Mucosa of rectum (tissue), 2 donors: ENCODE data around the gene UMODL1.

ENCODE experiments used
- H3K27ac ChIP-seq, 2 donors: one replicate each; pipeline ENCODE4 v1.7.0; 2013; ENCODE audit warnings: inconsistent platforms in 2 of 2, low read depth in 2 of 2, low read length in 2 of 2
- H3K27me3 ChIP-seq, 2 donors: one replicate each; pipeline ENCODE4 v1.7.0; 2013; ENCODE audit warnings: low read length in 2 of 2; ENCODE audit not compliant: control insufficient read depth in 2 of 2, insufficient read depth in 2 of 2
- H3K36me3 ChIP-seq, 2 donors: one replicate each; pipeline ENCODE4 v1.7.0; 2013; ENCODE audit warnings: low read length in 2 of 2; ENCODE audit not compliant: control insufficient read depth in 2 of 2, insufficient read depth in 2 of 2
- H3K4me1 ChIP-seq, 2 donors: one replicate each; pipeline ENCODE4 v1.7.0; 2013; ENCODE audit warnings: low read length in 2 of 2, mild to moderate bottlenecking in 1 of 2; ENCODE audit not compliant: control insufficient read depth in 2 of 2, insufficient read depth in 2 of 2
- H3K4me3 ChIP-seq, 2 donors: one replicate each; pipeline ENCODE4 v1.7.0; 2013; ENCODE audit warnings: low read length in 2 of 2
- H3K9ac ChIP-seq, 2 donors: one replicate each; pipeline ENCODE4 v1.7.0; 2013; ENCODE audit warnings: low read length in 2 of 2, low read depth in 1 of 2, mild to moderate bottlenecking in 1 of 2
- H3K9me3 ChIP-seq, 2 donors: one replicate each; pipeline ENCODE4 v1.7.0; 2013; ENCODE audit warnings: low read length in 2 of 2; ENCODE audit not compliant: control insufficient read depth in 2 of 2
- donor health status: healthy.
- donor health status: Normal muscosa, but diverticular disease.

Gene UMODL1

DNA sequence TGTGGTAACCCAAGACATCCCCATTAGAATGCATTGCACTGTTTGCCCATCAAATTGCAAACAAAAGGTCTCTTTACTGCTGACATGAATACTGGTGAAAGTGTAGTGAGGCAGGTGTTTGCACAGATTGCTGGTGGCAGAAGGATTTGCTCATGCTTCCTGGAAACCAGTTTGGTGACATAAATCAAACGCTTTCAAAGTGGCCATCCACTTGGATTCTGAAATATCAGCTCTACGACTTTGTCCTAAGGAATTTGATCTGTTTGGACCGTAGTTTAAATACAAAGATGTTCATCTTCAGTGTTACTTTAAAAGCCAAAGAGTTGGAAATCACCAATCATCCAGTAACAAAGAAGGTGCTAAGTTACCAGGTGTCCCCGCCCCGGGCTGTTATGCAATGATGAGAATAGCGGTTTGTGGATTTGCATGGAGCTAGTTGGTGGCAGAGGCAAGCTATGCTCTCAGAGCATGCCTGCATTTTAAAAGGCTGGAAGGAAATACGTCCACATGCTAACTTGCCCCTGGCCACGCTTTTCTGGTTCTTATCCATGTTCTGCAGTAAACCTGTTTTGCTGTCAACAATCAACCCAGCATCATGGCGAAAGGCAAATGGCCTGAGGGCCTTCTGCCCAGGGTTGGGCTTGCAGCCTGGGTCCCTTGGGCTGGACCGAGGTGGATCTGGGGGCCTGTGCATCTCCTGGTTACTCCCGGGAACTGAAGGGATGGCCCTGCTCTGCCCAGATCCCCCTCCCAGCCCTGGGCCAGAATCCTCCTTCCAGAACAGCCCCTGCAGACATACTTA is 49.2 kb downstream of the UMODL1 start:
- no peak overlapping the region for H3K9ac ChIP-seq
- H3K36me3 ChIP-seq: no peaks in the 10 kb centered on the region
- H3K4me1 ChIP-seq: peaks cover 10 to 17% of the 10 kb centered on the region in 2 donors
- peaks cover 8 to 10% of the 10 kb centered on the region in 2 donors for H3K27me3 ChIP-seq
- no peak overlapping the region for H3K4me3 ChIP-seq
- H3K9me3 ChIP-seq: no peaks in the 10 kb centered on the region
- H3K27ac ChIP-seq: no peak overlapping the region

DNA sequence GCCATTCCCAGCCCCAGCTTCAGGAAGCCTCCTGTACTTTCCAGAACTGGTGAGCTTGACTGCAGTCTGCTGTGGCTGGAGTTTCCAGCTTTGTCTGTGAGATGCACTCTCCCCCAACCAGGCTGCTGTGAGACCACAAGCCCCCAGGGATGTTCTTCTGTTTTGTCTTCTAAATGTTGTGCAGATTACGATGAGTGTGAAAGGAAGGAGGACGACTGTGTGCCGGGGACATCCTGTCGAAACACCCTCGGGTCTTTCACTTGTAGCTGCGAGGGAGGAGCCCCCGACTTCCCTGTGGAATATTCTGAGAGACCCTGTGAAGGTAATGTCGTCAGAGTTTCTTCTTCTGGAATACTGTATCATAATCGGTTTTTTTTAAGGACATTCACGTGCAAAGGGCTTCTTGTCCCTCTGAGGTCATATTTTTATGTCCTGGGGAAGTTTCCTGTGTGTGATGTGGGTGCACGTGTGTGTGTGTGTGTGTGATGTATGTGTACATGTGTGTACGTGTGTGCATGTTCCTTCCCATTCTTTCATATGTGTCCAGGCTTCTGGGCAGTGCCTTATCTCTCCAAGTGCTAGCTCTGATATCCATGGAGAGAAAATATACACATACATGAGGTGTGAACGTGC is 49.9 kb downstream of the UMODL1 start:
- Histone ChIP-seq H3K27ac (no peak overlapping the region), H3K4me3 (no peak overlapping the region), H3K9ac (no peak overlapping the region), H3K9me3 (no peaks in the 10 kb centered on the region), H3K4me1 (peaks cover 10 to 17% of the 10 kb centered on the region in 2 donors), H3K27me3 (peaks cover 8 to 10% of the 10 kb centered on the region in 2 donors), H3K36me3 (no peaks in the 10 kb centered on the region)

GRCh38 chr21:42121794-42122193 is 50.7 kb downstream of the UMODL1 start:
- Histone ChIP-seq H3K27me3 (peaks cover 8 to 10% of the 10 kb centered on the region in 2 donors), H3K4me1 (peaks cover 10 to 17% of the 10 kb centered on the region in 2 donors), H3K9ac (no peak overlapping the region), H3K27ac (no peak overlapping the region), H3K9me3 (no peaks in the 10 kb centered on the region), H3K36me3 (no peaks in the 10 kb centered on the region), H3K4me3 (no peak overlapping the region)

DNA sequence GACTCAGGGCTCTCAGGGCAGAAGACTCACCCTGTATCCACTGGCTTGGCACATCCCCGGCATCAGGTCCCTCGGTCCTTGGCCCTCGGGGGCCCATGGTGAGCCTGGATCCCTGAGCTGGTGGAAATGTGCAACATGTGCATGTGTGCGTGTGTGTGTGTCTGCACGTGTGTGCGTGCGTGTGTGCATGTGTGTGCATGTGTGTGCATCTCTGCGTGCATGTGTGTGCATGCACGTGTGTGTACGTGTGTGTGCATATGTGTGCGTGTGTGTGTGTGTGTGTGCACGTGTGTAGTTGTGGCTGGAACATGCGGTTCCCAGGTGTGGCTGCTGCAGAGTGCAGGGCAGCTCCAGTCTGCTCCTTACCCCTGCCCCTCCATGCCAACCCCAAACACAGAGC is 51.3 kb downstream of the UMODL1 start:
- Histone ChIP-seq H3K9ac (no peak overlapping the region), H3K4me1 (peaks cover 5 to 12% of the 10 kb centered on the region in 2 donors), H3K27ac (no peak overlapping the region), H3K9me3 (no peaks in the 10 kb centered on the region), H3K4me3 (no peak overlapping the region), H3K27me3 (peaks cover 8 to 10% of the 10 kb centered on the region in 2 donors), H3K36me3 (no peaks in the 10 kb centered on the region)

DNA sequence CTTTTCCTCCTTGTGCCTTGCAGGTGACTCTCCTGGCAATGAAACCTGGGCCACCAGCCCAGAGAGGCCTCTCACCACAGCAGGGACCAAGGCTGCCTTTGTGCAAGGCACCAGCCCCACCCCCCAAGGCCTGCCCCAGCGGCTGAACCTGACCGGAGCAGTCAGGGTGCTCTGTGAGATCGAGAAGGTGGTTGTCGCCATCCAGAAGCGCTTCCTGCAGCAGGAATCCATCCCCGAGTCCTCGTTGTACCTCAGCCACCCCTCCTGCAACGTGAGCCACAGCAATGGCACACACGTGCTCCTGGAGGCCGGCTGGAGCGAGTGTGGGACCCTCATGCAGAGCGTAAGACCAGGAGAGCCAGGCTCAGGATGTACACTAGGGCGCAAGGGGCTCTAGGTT is 51.7 kb downstream of the UMODL1 start:
- no peaks in the 10 kb centered on the region for H3K36me3 ChIP-seq
- peaks cover 8 to 10% of the 10 kb centered on the region in 2 donors for H3K27me3 ChIP-seq
- H3K4me1 ChIP-seq: peaks cover 4 to 12% of the 10 kb centered on the region in 2 donors
- H3K4me3 ChIP-seq: no peak overlapping the region
- H3K27ac ChIP-seq: no peak overlapping the region
- no peak overlapping the region for H3K9ac ChIP-seq
- no peaks in the 10 kb centered on the region for H3K9me3 ChIP-seq

- H3K4me1 ChIP-seq: peaks cover 4 to 12% of the 10 kb centered on the region in 2 donors
- H3K9ac ChIP-seq: no peak overlapping the region
- H3K36me3 ChIP-seq: no peaks in the 10 kb centered on the region
- H3K27ac ChIP-seq: no peak overlapping the region
- H3K9me3 ChIP-seq: no peaks in the 10 kb centered on the region
- H3K4me3 ChIP-seq: no peak overlapping the region
- peaks cover 8 to 10% of the 10 kb centered on the region in 2 donors for H3K27me3 ChIP-seq
Observed at GRCh38 chr21:42123219-42123908, 52.2 kb downstream of the UMODL1 start.

GRCh38 chr21:42124081-42124480 is 53.0 kb downstream of the UMODL1 start:
- Histone ChIP-seq H3K9ac (no peak overlapping the region), H3K4me1 (peaks cover 4 to 12% of the 10 kb centered on the region in 2 donors), H3K27ac (no peak overlapping the region), H3K27me3 (peaks cover 5 to 8% of the 10 kb centered on the region in 2 donors), H3K9me3 (no peaks in the 10 kb centered on the region), H3K4me3 (no peak overlapping the region), H3K36me3 (no peaks in the 10 kb centered on the region)

- no peaks in the 10 kb centered on the region for H3K36me3 ChIP-seq
- H3K27me3 ChIP-seq: peaks cover 4 to 5% of the 10 kb centered on the region in 2 donors
- no peak overlapping the region for H3K27ac ChIP-seq
- H3K9ac ChIP-seq: no peak overlapping the region
- H3K4me3 ChIP-seq: no peak overlapping the region
- no peaks in the 10 kb centered on the region for H3K9me3 ChIP-seq
- H3K4me1 ChIP-seq: peaks cover 4 to 12% of the 10 kb centered on the region in 2 donors
Observed at GRCh38 chr21:42124826-42125570, 53.9 kb downstream of the UMODL1 start.

DNA sequence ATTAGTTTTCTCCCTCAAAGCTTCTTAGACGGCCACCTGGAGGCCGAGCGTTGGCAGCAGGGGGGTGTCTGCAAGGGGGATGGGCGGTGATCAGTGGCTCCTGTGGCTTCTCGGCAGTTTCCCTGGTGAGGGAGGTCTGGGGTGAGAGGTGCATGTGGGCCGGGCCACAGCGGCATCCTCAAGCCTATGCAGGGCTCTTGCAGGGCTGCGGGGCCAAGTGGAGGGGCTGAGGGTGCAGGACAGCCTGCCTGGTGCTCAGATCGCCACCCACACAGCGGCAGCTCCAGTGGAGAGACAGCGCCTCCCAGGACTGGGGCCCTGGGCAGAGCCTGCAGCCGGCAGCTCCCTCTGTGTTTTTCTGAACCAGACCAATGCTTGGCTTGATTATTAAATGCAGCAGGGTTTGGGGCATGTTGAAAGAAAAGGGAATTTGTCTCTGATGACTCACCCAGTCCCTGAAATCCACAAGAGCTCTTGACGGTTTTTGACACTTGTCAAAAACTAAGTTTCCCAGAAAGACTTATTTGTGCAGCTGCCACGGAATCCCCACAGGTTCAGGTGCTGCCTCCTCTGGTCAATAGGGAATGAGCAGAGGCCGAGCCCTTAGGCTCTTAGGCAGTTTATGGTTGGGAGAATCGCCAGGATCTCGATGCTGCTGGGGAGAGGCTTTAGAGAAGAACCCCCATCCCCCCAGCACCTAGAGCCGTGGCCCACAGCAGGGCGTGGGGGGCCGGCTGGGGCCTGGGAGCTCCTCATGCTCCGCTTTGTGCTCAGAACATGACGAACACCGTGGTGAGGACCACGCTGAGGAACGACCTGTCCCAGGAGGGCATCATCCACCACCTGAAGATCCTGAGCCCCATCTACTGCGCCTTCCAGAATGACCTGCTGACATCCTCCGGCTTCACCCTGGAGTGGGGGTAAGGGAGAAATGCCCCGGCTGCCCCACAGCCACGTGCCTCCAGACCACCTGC is 54.7 kb downstream of the UMODL1 start:
- Histone ChIP-seq H3K9me3 (no peaks in the 10 kb centered on the region), H3K36me3 (no peaks in the 10 kb centered on the region), H3K4me3 (no peak overlapping the region), H3K4me1 (peaks cover 4 to 12% of the 10 kb centered on the region in 2 donors), H3K27me3 (peaks cover 4 to 5% of the 10 kb centered on the region in 2 donors), H3K9ac (no peak overlapping the region), H3K27ac (no peak overlapping the region)
